HFF-Myc (cell line): ENCODE results near the gene IQSEC1.
A peak's percentile ranks its signal among the peaks of the same experiment; 100 is the strongest.

ENCODE experiments used
- DNase-seq: peaks from one replicate; pipeline ENCODE4 v3.0.0-alpha.2; 2011; ENCODE audit warnings: low read depth; ENCODE audit errors: extremely low read depth
- H3K4me3 ChIP-seq: replicated peaks from 2 replicates; pipeline ENCODE4 v1.5.1; 2011; ENCODE audit warnings: low read depth, mild to moderate bottlenecking, control low read depth, low read length
- CTCF ChIP-seq: IDR thresholded peaks from 2 replicates; pipeline ENCODE4 v1.5.1; 2012; ENCODE audit warnings: mild to moderate bottlenecking, low read depth, low read length, control low read depth; ENCODE audit errors: missing control alignments

Gene IQSEC1

GRCh38 chr3:12868039-12869034 lies 204.9 kb downstream of the IQSEC1 start:
- no peak overlapping the region for H3K4me3 ChIP-seq
- peak; percentile 92 for TF ChIP-seq CTCF
- DNase-seq = peak; percentile 49

GRCh38 chr3:12866836-12867235 lies 206.4 kb downstream of the IQSEC1 start:
- H3K4me3 ChIP-seq = no peak overlapping the region
- no peak for TF ChIP-seq CTCF
- no peak for DNase-seq

- no peak overlapping the region for H3K4me3 ChIP-seq
- no peak for TF ChIP-seq CTCF
- no peak for DNase-seq
Observed at GRCh38 chr3:12865271-12865670, 208.0 kb downstream of the IQSEC1 start.

GRCh38 chr3:12862387-12862786 lies 210.8 kb downstream of the IQSEC1 start:
- H3K4me3 ChIP-seq = no peak overlapping the region
- no peak for DNase-seq
- TF ChIP-seq CTCF = no peak

- no peak for DNase-seq
- TF ChIP-seq CTCF = no peak
- no peak overlapping the region for H3K4me3 ChIP-seq
Observed at GRCh38 chr3:12861611-12862010, 211.6 kb downstream of the IQSEC1 start.

- no peak for DNase-seq
- no peak for TF ChIP-seq CTCF
Observed at GRCh38 chr3:12859840-12860239, 213.4 kb downstream of the IQSEC1 start.

GRCh38 chr3:12856626-12857025 lies 216.6 kb downstream of the IQSEC1 start:
- H3K4me3 ChIP-seq = no peak overlapping the region
- DNase-seq = no peak
- TF ChIP-seq CTCF = no peak

More at GRCh38 chr3:12859840-12860239, 213.4 kb downstream of the IQSEC1 start:
- H3K4me3 ChIP-seq = no peak overlapping the region
